ENCODE measurements around the gene CCDC185.

Gene CCDC185

GRCh38 chr1:223443397-223443796, 50.2 kb downstream of the CCDC185 start:
- DNase-seq, result no peak

GRCh38 chr1:223444411-223444810, 51.2 kb downstream of the CCDC185 start:
- no peak for DNase-seq
